ENCODE measurements around the gene TP53I3. TPM values are rescaled to one million over a fixed set of nuclear protein-coding genes. Genes with fewer than 3 reads are reported as not detected.

The TP53I3 gene
- total and polyA plus RNA-seq, 2 of the 4 experiments (the other 2 are of a cell fraction), result 25.5 to 42.2 TPM

GRCh38 chr2:24054366-24055010 lies 30.1 kb downstream of the TP53I3 start:
- Histone ChIP-seq H3K27me3 (ENCODE audit: control insufficient read depth, insufficient read depth, low read length) (no peaks in the 10 kb centered on the region), H3K79me1 (ENCODE audit: low read depth in 1 of 2, low read length in 2 of 2) (0 out of 4 replicates have a peak, but pooled peaks cover 0 to 3% of the 10 kb centered on the region in 2 experiments), H3K4me2 (ENCODE audit: low read depth, low read length) (no peak overlapping the region), H2BK5ac (ENCODE audit: low read depth, low read length, poor library complexity, severe bottlenecking) (no peak overlapping the region), H3K18ac (ENCODE audit: low read depth, low read length) (no peak overlapping the region), H3K36me3 (ENCODE audit: control insufficient read depth, insufficient read depth, low read length) (no peaks in the 10 kb centered on the region), H3K4ac (ENCODE audit: low read depth, low read length) (no peak overlapping the region), H4K91ac (ENCODE audit: insufficient read depth, low read depth, low read length) (no peak overlapping the region), H3K14ac (replicated peaks; ENCODE audit: low read depth, low read length) (no peak overlapping the region), H3K56ac (ENCODE audit: extremely low read depth, insufficient read depth, low read length) (no peak overlapping the region), H3K4me1 (ENCODE audit: control insufficient read depth, insufficient read depth, low read length) (no peaks in the 10 kb centered on the region), H2AK5ac (ENCODE audit: low read depth, low read length) (no peak overlapping the region), H2BK20ac (ENCODE audit: low read depth, low read length) (no peak overlapping the region), H2AFZ (replicated peaks; ENCODE audit: low read length, poor library complexity) (no peak overlapping the region), H3K9ac (ENCODE audit: low read depth, low read length) (no peak overlapping the region), H4K8ac (ENCODE audit: low read depth in 2 of 2, low read length in 2 of 2) (no peak overlapping the region), H3K23ac (ENCODE audit: low read depth, low read length) (no peak overlapping the region), H2BK120ac (ENCODE audit: low read depth, low read length) (no peak overlapping the region), H2BK15ac (ENCODE audit: low read depth, low read length) (no peak overlapping the region), H3K9me3 (ENCODE audit: control insufficient read depth, insufficient read depth, low read length) (no peaks in the 10 kb centered on the region), H4K20me1 (ENCODE audit: insufficient read depth, low read length) (no peaks in the 10 kb centered on the region), H3K9me1 (ENCODE audit: insufficient read depth, low read length) (no peaks in the 10 kb centered on the region), H3K27ac (ENCODE audit: insufficient read depth, low read length) (no peak overlapping the region), H2AK9ac (replicated peaks; ENCODE audit: low read depth, low read length, poor library complexity) (no peak overlapping the region), H3K4me3 (ENCODE audit: insufficient read depth, low read depth, low read length) (no peak overlapping the region), H4K5ac (ENCODE audit: low read depth, low read length) (no peak overlapping the region)
- dilution Hi-C loops (cut with HindIII; ENCODE audit: low sequenced_read_pairs, unreplicated experiment), result no loop called here
- no TSS peak for BruUV-seq (replicated peaks)
- TF ChIP-seq BHLHE40 (IDR thresholded peaks at IDR 0.05; ENCODE audit: low read depth, low read length) (no peak), CEBPB (IDR thresholded peaks at IDR 0.05; ENCODE audit: low read depth, low read length) (no peak), RAD21 (IDR thresholded peaks at IDR 0.05; ENCODE audit: low read length) (no peak)
- TF ChIP-seq, protein P1, sequence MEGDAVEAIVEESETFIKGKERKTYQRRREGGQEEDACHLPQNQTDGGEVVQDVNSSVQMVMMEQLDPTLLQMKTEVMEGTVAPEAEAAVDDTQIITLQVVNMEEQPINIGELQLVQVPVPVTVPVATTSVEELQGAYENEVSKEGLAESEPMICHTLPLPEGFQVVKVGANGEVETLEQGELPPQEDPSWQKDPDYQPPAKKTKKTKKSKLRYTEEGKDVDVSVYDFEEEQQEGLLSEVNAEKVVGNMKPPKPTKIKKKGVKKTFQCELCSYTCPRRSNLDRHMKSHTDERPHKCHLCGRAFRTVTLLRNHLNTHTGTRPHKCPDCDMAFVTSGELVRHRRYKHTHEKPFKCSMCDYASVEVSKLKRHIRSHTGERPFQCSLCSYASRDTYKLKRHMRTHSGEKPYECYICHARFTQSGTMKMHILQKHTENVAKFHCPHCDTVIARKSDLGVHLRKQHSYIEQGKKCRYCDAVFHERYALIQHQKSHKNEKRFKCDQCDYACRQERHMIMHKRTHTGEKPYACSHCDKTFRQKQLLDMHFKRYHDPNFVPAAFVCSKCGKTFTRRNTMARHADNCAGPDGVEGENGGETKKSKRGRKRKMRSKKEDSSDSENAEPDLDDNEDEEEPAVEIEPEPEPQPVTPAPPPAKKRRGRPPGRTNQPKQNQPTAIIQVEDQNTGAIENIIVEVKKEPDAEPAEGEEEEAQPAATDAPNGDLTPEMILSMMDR (conservative IDR thresholded peaks at IDR 0.05; ENCODE audit: low read depth, low read length), result no peak
- in situ Hi-C loops (cut with MboI; ENCODE audit: low sequenced_read_pairs), result no loop called here
- ATAC-seq (ENCODE audit: low read depth), result no peak
- ChIA-PET POLR2A (ENCODE audit: unreplicated experiment) (no interaction called here), CTCF (interaction anchor here (0.7 kb wide), 1 partner anchor 12 kb away, joined by 5 read pairs; no protein-coding TSS in a partner anchor)
- WGBS, 2 experiments (ENCODE audit: extremely low coverage in 2 of 2, insufficient read length in 1 of 2), result 93% methylated on average over 3 of the region's 8 CpGs; no CpG with 5 or more reads in 1 of the 2 experiments
- DNase-seq, result no peak
- intact Hi-C loops (cut with micrococcal nuclease), result no loop called here
